ENCODE results near the gene SYTL5. TPM values are rescaled to one million over a fixed set of nuclear protein-coding genes. Genes with fewer than 3 reads are reported as not detected.

SYTL5 gene
- total and polyA plus RNA-seq, 9 donors, result 0.07 to 0.39 (median 0.20) TPM

GRCh38 chrX:38009641-38010040, 3.3 kb downstream of the SYTL5 start:
- H3K4me3 ChIP-seq (ENCODE audit: low read length), result no peak overlapping the region
- no peaks in the 10 kb centered on the region for H3K4me1 ChIP-seq (ENCODE audit: control insufficient read depth, insufficient read depth, low read length)
- no peaks in the 10 kb centered on the region for H3K9me3 ChIP-seq (replicated peaks; ENCODE audit: control insufficient read depth, low read depth, low read length)
- no peaks in the 10 kb centered on the region for H3K36me3 ChIP-seq (ENCODE audit: control insufficient read depth, insufficient read depth, low read length)
- no peak for DNase-seq
- H3K27me3 ChIP-seq (ENCODE audit: control insufficient read depth, insufficient read depth, low read length), result peaks cover 4% of the 10 kb centered on the region
- H3K27ac ChIP-seq (ENCODE audit: low read length), result no peak overlapping the region

GRCh38 chrX:38018766-38019425, 12.5 kb downstream of the SYTL5 start:
- H3K4me1 ChIP-seq (ENCODE audit: control insufficient read depth, insufficient read depth, low read length), result no peaks in the 10 kb centered on the region
- no peaks in the 10 kb centered on the region for H3K9me3 ChIP-seq (replicated peaks; ENCODE audit: control insufficient read depth, low read depth, low read length)
- no peaks in the 10 kb centered on the region for H3K36me3 ChIP-seq (ENCODE audit: control insufficient read depth, insufficient read depth, low read length)
- DNase-seq, result peak; percentile 26
- no peak overlapping the region for H3K27ac ChIP-seq (ENCODE audit: low read length)
- H3K4me3 ChIP-seq (ENCODE audit: low read length), result no peak overlapping the region
- 53% methylated on average over 3 of the region's 8 CpGs for WGBS (ENCODE audit: insufficient coverage)
- H3K27me3 ChIP-seq (ENCODE audit: control insufficient read depth, insufficient read depth, low read length), result peaks cover 6% of the 10 kb centered on the region

- H3K4me3 ChIP-seq (ENCODE audit: low read length), result no peak overlapping the region
- no CpG with 5 or more reads among the region's 1 CpG for WGBS (ENCODE audit: insufficient coverage)
- no peaks in the 10 kb centered on the region for H3K4me1 ChIP-seq (ENCODE audit: control insufficient read depth, insufficient read depth, low read length)
- H3K9me3 ChIP-seq (replicated peaks; ENCODE audit: control insufficient read depth, low read depth, low read length), result no peaks in the 10 kb centered on the region
- H3K27ac ChIP-seq (ENCODE audit: low read length), result no peak overlapping the region
- H3K27me3 ChIP-seq (ENCODE audit: control insufficient read depth, insufficient read depth, low read length), result peaks cover 6% of the 10 kb centered on the region
- no peaks in the 10 kb centered on the region for H3K36me3 ChIP-seq (ENCODE audit: control insufficient read depth, insufficient read depth, low read length)
- no peak for DNase-seq
Measured at GRCh38 chrX:38028300-38028699, 21.9 kb downstream of the SYTL5 start.

- H3K27me3 ChIP-seq (ENCODE audit: control insufficient read depth, insufficient read depth, low read length), result peaks cover 7% of the 10 kb centered on the region
- WGBS (ENCODE audit: insufficient coverage), result no CpG with 5 or more reads among the region's 2 CpGs
Measured at GRCh38 chrX:38036466-38036865, 30.1 kb downstream of the SYTL5 start.

GRCh38 chrX:38038501-38038900, 32.1 kb downstream of the SYTL5 start:
- Histone ChIP-seq H3K27me3 (ENCODE audit: control insufficient read depth, insufficient read depth, low read length) (peaks cover 4% of the 10 kb centered on the region), H3K27ac (ENCODE audit: low read length) (no peak overlapping the region), H3K4me1 (ENCODE audit: control insufficient read depth, insufficient read depth, low read length) (no peaks in the 10 kb centered on the region), H3K4me3 (ENCODE audit: low read length) (no peak overlapping the region), H3K36me3 (ENCODE audit: control insufficient read depth, insufficient read depth, low read length) (no peaks in the 10 kb centered on the region), H3K9me3 (replicated peaks; ENCODE audit: control insufficient read depth, low read depth, low read length) (no peaks in the 10 kb centered on the region)
- DNase-seq, result no peak
- WGBS (ENCODE audit: insufficient coverage), result 100% methylated on average over 1 of the region's 2 CpGs

More at GRCh38 chrX:38036466-38036865, 30.1 kb downstream of the SYTL5 start:
- H3K36me3 ChIP-seq (ENCODE audit: control insufficient read depth, insufficient read depth, low read length), result no peaks in the 10 kb centered on the region
- H3K27ac ChIP-seq (ENCODE audit: low read length), result no peak overlapping the region
- no peaks in the 10 kb centered on the region for H3K9me3 ChIP-seq (replicated peaks; ENCODE audit: control insufficient read depth, low read depth, low read length)
- DNase-seq, result no peak
- H3K4me3 ChIP-seq (ENCODE audit: low read length), result no peak overlapping the region
- no peaks in the 10 kb centered on the region for H3K4me1 ChIP-seq (ENCODE audit: control insufficient read depth, insufficient read depth, low read length)

- H3K4me3 ChIP-seq (ENCODE audit: low read length), result no peak overlapping the region
- no peaks in the 10 kb centered on the region for H3K9me3 ChIP-seq (replicated peaks; ENCODE audit: control insufficient read depth, low read depth, low read length)
- no CpG with 5 or more reads among the region's 3 CpGs for WGBS (ENCODE audit: insufficient coverage)
- DNase-seq, result no peak
- no peaks in the 10 kb centered on the region for H3K4me1 ChIP-seq (ENCODE audit: control insufficient read depth, insufficient read depth, low read length)
- no peaks in the 10 kb centered on the region for H3K36me3 ChIP-seq (ENCODE audit: control insufficient read depth, insufficient read depth, low read length)
- H3K27ac ChIP-seq (ENCODE audit: low read length), result no peak overlapping the region
- peaks cover 4% of the 10 kb centered on the region for H3K27me3 ChIP-seq (ENCODE audit: control insufficient read depth, insufficient read depth, low read length)
Measured at GRCh38 chrX:38041237-38041636, 34.9 kb downstream of the SYTL5 start.

GRCh38 chrX:38044701-38045100, 38.3 kb downstream of the SYTL5 start:
- no peak for DNase-seq
- Histone ChIP-seq H3K9me3 (replicated peaks; ENCODE audit: control insufficient read depth, low read depth, low read length) (no peaks in the 10 kb centered on the region), H3K4me1 (ENCODE audit: control insufficient read depth, insufficient read depth, low read length) (no peaks in the 10 kb centered on the region), H3K4me3 (ENCODE audit: low read length) (no peak overlapping the region), H3K27me3 (ENCODE audit: control insufficient read depth, insufficient read depth, low read length) (peaks cover 4% of the 10 kb centered on the region), H3K27ac (ENCODE audit: low read length) (no peak overlapping the region), H3K36me3 (ENCODE audit: control insufficient read depth, insufficient read depth, low read length) (no peaks in the 10 kb centered on the region)
- WGBS (ENCODE audit: insufficient coverage), result no CpG with 5 or more reads among the region's 3 CpGs

- 75% methylated on average over 2 of the region's 3 CpGs for WGBS (ENCODE audit: insufficient coverage)
Measured at GRCh38 chrX:38045538-38046096, 39.3 kb downstream of the SYTL5 start.

GRCh38 chrX:38048886-38049285, 42.5 kb downstream of the SYTL5 start:
- WGBS (ENCODE audit: insufficient coverage), result 100% methylated on average over 1 of the region's 1 CpG
- no peak overlapping the region for H3K27ac ChIP-seq (ENCODE audit: low read length)
- no peaks in the 10 kb centered on the region for H3K36me3 ChIP-seq (ENCODE audit: control insufficient read depth, insufficient read depth, low read length)
- no peak overlapping the region for H3K4me3 ChIP-seq (ENCODE audit: low read length)
- H3K4me1 ChIP-seq (ENCODE audit: control insufficient read depth, insufficient read depth, low read length), result no peaks in the 10 kb centered on the region
- H3K27me3 ChIP-seq (ENCODE audit: control insufficient read depth, insufficient read depth, low read length), result peaks cover 2% of the 10 kb centered on the region
- no peaks in the 10 kb centered on the region for H3K9me3 ChIP-seq (replicated peaks; ENCODE audit: control insufficient read depth, low read depth, low read length)
- no peak for DNase-seq

More at GRCh38 chrX:38045538-38046096, 39.3 kb downstream of the SYTL5 start:
- H3K4me1 ChIP-seq (ENCODE audit: control insufficient read depth, insufficient read depth, low read length), result no peaks in the 10 kb centered on the region
- no peak overlapping the region for H3K27ac ChIP-seq (ENCODE audit: low read length)
- H3K9me3 ChIP-seq (replicated peaks; ENCODE audit: control insufficient read depth, low read depth, low read length), result no peaks in the 10 kb centered on the region
- no peak for DNase-seq
- no peaks in the 10 kb centered on the region for H3K36me3 ChIP-seq (ENCODE audit: control insufficient read depth, insufficient read depth, low read length)
- H3K27me3 ChIP-seq (ENCODE audit: control insufficient read depth, insufficient read depth, low read length), result peaks cover 4% of the 10 kb centered on the region
- no peak overlapping the region for H3K4me3 ChIP-seq (ENCODE audit: low read length)

GRCh38 chrX:38050806-38051205, 44.5 kb downstream of the SYTL5 start:
- WGBS (ENCODE audit: insufficient coverage), result 64% methylated on average over 1 of the region's 1 CpG
- H3K27me3 ChIP-seq (ENCODE audit: control insufficient read depth, insufficient read depth, low read length), result peaks cover 5% of the 10 kb centered on the region
- H3K4me1 ChIP-seq (ENCODE audit: control insufficient read depth, insufficient read depth, low read length), result no peaks in the 10 kb centered on the region

More at GRCh38 chrX:38050806-38051205, 44.5 kb downstream of the SYTL5 start:
- H3K9me3 ChIP-seq (replicated peaks; ENCODE audit: control insufficient read depth, low read depth, low read length), result no peaks in the 10 kb centered on the region
- H3K36me3 ChIP-seq (ENCODE audit: control insufficient read depth, insufficient read depth, low read length), result no peaks in the 10 kb centered on the region
- no peak for DNase-seq
- H3K4me3 ChIP-seq (ENCODE audit: low read length), result no peak overlapping the region
- H3K27ac ChIP-seq (ENCODE audit: low read length), result no peak overlapping the region

All from muscle of leg (tissue), 11 donors.